ENCODE results near the gene ZNF679.
A peak's percentile ranks its signal among the peaks of the same experiment; 100 is the strongest.
"Not testable (repeated sequence)": the region's sequence is repeated elsewhere in the genome, so short reads cannot be mapped to it uniquely, and the experiment has no call there.

Gene ZNF679

GRCh38 chr7:64312826-64313225 is 84.6 kb downstream of the ZNF679 start:
- no peak for DNase-seq

- peak; percentile 56 to 96 (median 80) for DNase-seq
These were observed 85.6 kb downstream of the ZNF679 start, which contains the start of gene ZNF736 for GRCh38 chr7:64313740-64314491. TSS of gene ZNF736 (plus strand) at chr7:64313961. CDS start at chr7:64314151, 190 bp downstream.

- DNase-seq: peak in 1 of 5 experiments; percentile 19
These were observed 86.3 kb downstream of the ZNF679 start for GRCh38 chr7:64314566-64314965.

GRCh38 chr7:64316031-64316742 is 87.9 kb downstream of the ZNF679 start:
- DNase-seq: not testable (repeated sequence)
